Lung (tissue), 12 donors: ENCODE measurements around the gene FES. TPM values are rescaled to one million over a fixed set of nuclear protein-coding genes. Genes with fewer than 3 reads are reported as not detected.
"Not testable (repeated sequence)": the region's sequence is repeated elsewhere in the genome, so short reads cannot be mapped to it uniquely, and the experiment has no call there.

ENCODE experiments used
- ATAC-seq: fragments of 200-7000 bp; cut with Tn5 transposase; one replicate; pipeline ENCODE4 v1.9.1; 2020; ENCODE audit warnings: moderate number of reproducible peaks; ENCODE audit not compliant: insufficient read depth, low FRiP score
- DNase-seq, 3 donors: peaks; one replicate each; pipeline ENCODE4 v3.0.0-alpha.2; 2013 to 2017
- H3K27ac ChIP-seq, 2 donors: one replicate each; pipeline ENCODE4 v1.5.1; 2013; ENCODE audit warnings: mild to moderate bottlenecking in 2 of 2, moderate library complexity in 2 of 2, control low read depth in 1 of 2, inconsistent platforms in 1 of 2, low read depth in 1 of 2, low read length in 1 of 2
- H3K27me3 ChIP-seq, 3 donors: one replicate each; pipeline ENCODE4 v1.5.1; 2013; ENCODE audit warnings: low read length in 2 of 3; ENCODE audit not compliant: control insufficient read depth in 3 of 3, insufficient read depth in 3 of 3
- H3K36me3 ChIP-seq, 4 donors: one replicate each; pipeline ENCODE4 v1.5.1; 2013; ENCODE audit warnings: low read length in 4 of 4, mild to moderate bottlenecking in 1 of 4, moderate library complexity in 1 of 4; ENCODE audit not compliant: control insufficient read depth in 4 of 4, insufficient read depth in 4 of 4
- H3K4me1 ChIP-seq, 5 donors: one replicate each; pipeline ENCODE4 v1.5.1; 2013; ENCODE audit warnings: low read length in 5 of 5, mild to moderate bottlenecking in 2 of 5, moderate library complexity in 1 of 5; ENCODE audit not compliant: control insufficient read depth in 5 of 5, insufficient read depth in 5 of 5
- H3K4me3 ChIP-seq: one replicate; pipeline ENCODE4 v1.5.1; 2013; ENCODE audit warnings: mild to moderate bottlenecking, control low read depth, moderate library complexity
- H3K9ac ChIP-seq, 2 donors: one replicate each; pipeline ENCODE4 v1.5.1; 2013; ENCODE audit warnings: low read length in 2 of 2, control low read depth in 1 of 2; ENCODE audit not compliant: insufficient read depth in 1 of 2
- H3K9me3 ChIP-seq, 4 donors: one replicate each; pipeline ENCODE4 v1.5.1; 2013; ENCODE audit warnings: low read length in 3 of 4, mild to moderate bottlenecking in 1 of 4, moderate library complexity in 1 of 4; ENCODE audit not compliant: control insufficient read depth in 4 of 4, insufficient read depth in 3 of 4
- WGBS, 2 donors: extraction: QIAGEN DNeasy Blood & Tissue Kit; methylation state at CpG; one replicate each; pipeline ENCODE4 v1.1.7; 2013; 5-methylcytosine and 5-hydroxymethylcytosine counted together
- polyA plus RNA-seq, 2 donors: library from polyadenylated mRNA; stranded (reverse); fragments of 200-250 nt; gene quantifications; one replicate each; pipeline ENCODE4 v1.2.1, GENCODE V29; 2013
- total RNA-seq, 2 donors: library from RNA; depleted of rRNA in 1 of 2; stranded (reverse); fragments of >200 nt in 1 of 2; gene quantifications; one replicate each; pipeline ENCODE4 v1.2.1, GENCODE V29; 2014 to 2021
- TF ChIP-seq, protein P1 (sequence below): IDR thresholded peaks from 2 replicates; pipeline ENCODE4 v1.5.1; 2012; ENCODE audit warnings: mild to moderate bottlenecking; ENCODE audit errors: control extremely low read depth, extremely low read depth
- donor health status: control.
- donor health status: control.
- donor health status: Bipolar disorder and iron deficiency.
- donor health status: healthy.
- donor health status: DM: yes; HTN: yes; CAD: no.

Gene FES
- total and polyA plus RNA-seq, 4 donors: 25.7 to 104 (median 55.5) TPM

GRCh38 chr15:90844696-90845095 lies 39.6 kb upstream of the FES start:
- H3K36me3 ChIP-seq: no peaks in the 10 kb centered on the region
- TF ChIP-seq, protein P1, sequence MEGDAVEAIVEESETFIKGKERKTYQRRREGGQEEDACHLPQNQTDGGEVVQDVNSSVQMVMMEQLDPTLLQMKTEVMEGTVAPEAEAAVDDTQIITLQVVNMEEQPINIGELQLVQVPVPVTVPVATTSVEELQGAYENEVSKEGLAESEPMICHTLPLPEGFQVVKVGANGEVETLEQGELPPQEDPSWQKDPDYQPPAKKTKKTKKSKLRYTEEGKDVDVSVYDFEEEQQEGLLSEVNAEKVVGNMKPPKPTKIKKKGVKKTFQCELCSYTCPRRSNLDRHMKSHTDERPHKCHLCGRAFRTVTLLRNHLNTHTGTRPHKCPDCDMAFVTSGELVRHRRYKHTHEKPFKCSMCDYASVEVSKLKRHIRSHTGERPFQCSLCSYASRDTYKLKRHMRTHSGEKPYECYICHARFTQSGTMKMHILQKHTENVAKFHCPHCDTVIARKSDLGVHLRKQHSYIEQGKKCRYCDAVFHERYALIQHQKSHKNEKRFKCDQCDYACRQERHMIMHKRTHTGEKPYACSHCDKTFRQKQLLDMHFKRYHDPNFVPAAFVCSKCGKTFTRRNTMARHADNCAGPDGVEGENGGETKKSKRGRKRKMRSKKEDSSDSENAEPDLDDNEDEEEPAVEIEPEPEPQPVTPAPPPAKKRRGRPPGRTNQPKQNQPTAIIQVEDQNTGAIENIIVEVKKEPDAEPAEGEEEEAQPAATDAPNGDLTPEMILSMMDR: no peak
- no peak for DNase-seq
- no peaks in the 10 kb centered on the region for H3K27me3 ChIP-seq
- H3K4me1 ChIP-seq: peaks cover 0 to 5% (median 0%) of the 10 kb centered on the region in 5 donors
- no peak for ATAC-seq
- H3K9me3 ChIP-seq: no peaks in the 10 kb centered on the region
- no peak overlapping the region for H3K9ac ChIP-seq
- 54 to 74% methylated on average over 5 of the region's 5 CpGs for WGBS, 2 donors
- H3K4me3 ChIP-seq: no peak overlapping the region
- peak overlapping the region in 1 of 2 donors; percentile 15 for H3K27ac ChIP-seq

GRCh38 chr15:90845201-90845949 lies 38.9 kb upstream of the FES start:
- Histone ChIP-seq H3K27ac (peak overlapping the region in 1 of 2 donors; percentile 64), H3K4me1 (peaks cover 0 to 5% (median 0%) of the 10 kb centered on the region in 5 donors), H3K36me3 (no peaks in the 10 kb centered on the region), H3K9ac (no peak overlapping the region), H3K27me3 (no peaks in the 10 kb centered on the region), H3K4me3 (no peak overlapping the region), H3K9me3 (no peaks in the 10 kb centered on the region)
- TF ChIP-seq, protein P1: no peak
- peak; percentile 66 for ATAC-seq
- WGBS, 2 donors: 55 to 69% methylated on average over 9 of the region's 9 CpGs
- no peak for DNase-seq

DNA sequence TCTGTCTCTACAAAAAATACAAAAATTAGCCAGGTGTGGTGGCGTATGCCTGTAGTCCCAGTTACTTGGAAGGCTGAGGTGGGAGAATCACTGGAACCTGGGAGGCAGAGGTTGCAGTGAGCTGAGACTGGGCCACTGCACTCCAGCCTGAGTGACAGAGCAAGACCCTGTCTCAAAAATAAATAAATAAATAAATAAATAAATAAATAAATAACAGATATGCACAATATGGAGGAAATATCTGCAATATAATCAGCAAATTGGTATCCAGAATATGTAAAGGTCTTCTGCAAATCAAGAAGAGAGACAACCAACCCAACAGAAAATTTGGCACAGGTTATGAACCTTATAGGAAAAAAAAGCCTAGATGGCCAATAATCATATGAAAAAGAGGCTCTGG lies 34.9 kb upstream of the FES start:
- H3K27me3 ChIP-seq, H3K4me3 ChIP-seq, H3K27ac ChIP-seq, H3K9me3 ChIP-seq, H3K4me1 ChIP-seq, ATAC-seq, H3K36me3 ChIP-seq, H3K9ac ChIP-seq, DNase-seq: not testable (repeated sequence)
- WGBS, 2 donors: 96 to 100% methylated on average over 1 of the region's 1 CpG

DNA sequence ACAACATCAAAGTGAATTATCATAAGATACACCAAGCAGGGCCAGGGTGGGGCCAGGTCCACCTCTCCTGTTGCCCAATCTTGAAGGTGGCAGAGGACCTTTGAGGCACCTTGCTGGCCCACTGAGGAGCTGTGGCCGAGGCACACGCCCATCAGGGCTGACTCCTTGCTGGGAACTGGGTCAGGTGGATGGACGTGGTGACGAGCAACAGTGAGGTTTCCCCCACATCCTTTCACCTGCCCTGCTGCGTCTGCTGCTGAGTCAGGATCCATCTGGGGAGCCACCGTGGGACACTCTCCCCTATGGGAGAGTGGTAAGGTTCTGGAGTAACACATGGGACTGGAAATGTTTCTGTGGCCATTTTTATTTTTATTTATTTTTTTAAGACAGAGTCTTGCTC lies 33.2 kb upstream of the FES start:
- no peak for DNase-seq
- WGBS, 2 donors: 81 to 89% methylated on average over 6 of the region's 6 CpGs
- no peak overlapping the region for H3K27ac ChIP-seq

More for the DNA sequence above, 33.2 kb upstream of the FES start:
- no peaks in the 10 kb centered on the region for H3K27me3 ChIP-seq
- H3K36me3 ChIP-seq: no peaks in the 10 kb centered on the region
- no peak overlapping the region for H3K4me3 ChIP-seq
- peaks cover 0 to 2% (median 0%) of the 10 kb centered on the region in 5 donors for H3K4me1 ChIP-seq
- TF ChIP-seq, protein P1: no peak
- no peaks in the 10 kb centered on the region for H3K9me3 ChIP-seq
- no peak for ATAC-seq
- H3K9ac ChIP-seq: no peak overlapping the region
